Endodermal cell (in vitro differentiated cells): ENCODE results near the gene NUB1. TPM values are rescaled to one million over a fixed set of nuclear protein-coding genes. Genes with fewer than 3 reads are reported as not detected.

Experiments used
- DNase-seq: peaks from one replicate; pipeline ENCODE4 v3.0.0-alpha.2; 2017
- H3K27ac ChIP-seq: 2 replicates; pipeline ENCODE4 v1.5.1; 2013; ENCODE audit warnings: mild to moderate bottlenecking, low read depth, low read length, moderate library complexity
- H3K27me3 ChIP-seq: 2 replicates; pipeline ENCODE4 v1.6.1; 2013; ENCODE audit warnings: mild to moderate bottlenecking, low read length, moderate library complexity; ENCODE audit not compliant: insufficient read depth, control insufficient read depth, poor library complexity, severe bottlenecking
- H3K36me3 ChIP-seq: 2 replicates; pipeline ENCODE4 v1.7.0; 2013; ENCODE audit warnings: mild to moderate bottlenecking, low read length, moderate library complexity; ENCODE audit not compliant: control insufficient read depth, insufficient read depth
- H3K4me1 ChIP-seq: one replicate; pipeline ENCODE4 v1.7.0; 2013; ENCODE audit warnings: low read length; ENCODE audit not compliant: control insufficient read depth, insufficient read depth
- H3K4me3 ChIP-seq: 2 replicates; pipeline ENCODE4 v1.5.1; 2013; ENCODE audit warnings: mild to moderate bottlenecking, low read length, moderate library complexity
- H3K9ac ChIP-seq: 2 replicates; pipeline ENCODE4 v1.6.1; 2013; ENCODE audit warnings: mild to moderate bottlenecking, low read length, moderate library complexity; ENCODE audit not compliant: poor library complexity, severe bottlenecking; ENCODE audit errors: extremely low read depth
- H3K9me3 ChIP-seq: 2 replicates; pipeline ENCODE4 v1.6.1; 2013; ENCODE audit warnings: mild to moderate bottlenecking, low read length, moderate library complexity; ENCODE audit not compliant: control insufficient read depth
- H3K27ac Mint-ChIP-seq: 2 replicates; pipeline ENCODE4 v1.8.0; 2020; ENCODE audit warnings: mixed read lengths
- H3K27me3 Mint-ChIP-seq: 2 replicates; pipeline ENCODE4 v1.8.0; 2021; ENCODE audit warnings: mild to moderate bottlenecking, mixed read lengths; ENCODE audit not compliant: insufficient read depth
- H3K36me3 Mint-ChIP-seq: 2 replicates; pipeline ENCODE4 v1.8.0; 2020; ENCODE audit warnings: low read depth, mixed read lengths
- H3K4me1 Mint-ChIP-seq: 2 replicates; pipeline ENCODE4 v1.8.0; 2020; ENCODE audit warnings: mixed read lengths
- H3K4me3 Mint-ChIP-seq: 2 replicates; pipeline ENCODE4 v1.8.0; 2020; ENCODE audit warnings: mild to moderate bottlenecking, moderate library complexity, mixed read lengths
- H3K9me3 Mint-ChIP-seq: 2 replicates; pipeline ENCODE4 v1.8.0; 2020; ENCODE audit warnings: mild to moderate bottlenecking, mixed read lengths
- CTCF ChIP-seq: fragments of 200-600 bp; sonication (generic); conservative IDR thresholded peaks from 2 replicates; pipeline ENCODE4 v1.5.0; 2021; ENCODE audit warnings: antibody characterized with exemption, mild to moderate bottlenecking
- WGBS, 2 experiments: methylation state at CpG; one replicate each; pipeline versions ENCODE4 v1.1.5 to v1.1.7; 2013; ENCODE audit warnings: missing lambda C conversion rate in 2 of 2, mixed read lengths in 1 of 2; ENCODE audit not compliant: insufficient coverage in 1 of 2, insufficient read length in 1 of 2; 5-methylcytosine and 5-hydroxymethylcytosine counted together
- total RNA-seq, 2 donors: library from RNA; stranded (reverse); fragmentation: NEBNext Ultra II Directional in 1 of 2; extraction: Animal tissue kit (Norgen Biotek cat#: 25700) in 1 of 2; gene quantifications; 2 replicates in 1 of 2; 3 replicates in 1 of 2; pipeline ENCODE4 v1.2.1, GENCODE V29; 2021

The NUB1 gene
- total RNA-seq, 2 donors from 2014 or later, result 50.2 to 64.7 TPM

GRCh38 chr7:151345576-151346469 is 4.2 kb downstream of the NUB1 start:
- H3K9me3 ChIP-seq, result no peaks in the 10 kb centered on the region
- H3K27me3 Mint-ChIP-seq, result no peaks in the 10 kb centered on the region
- no peak overlapping the region for H3K4me3 Mint-ChIP-seq
- no peaks in the 10 kb centered on the region for H3K9me3 Mint-ChIP-seq
- no peak overlapping the region for H3K4me3 ChIP-seq
- peaks cover 36% of the 10 kb centered on the region for H3K36me3 Mint-ChIP-seq
- peaks cover 51% of the 10 kb centered on the region for H3K36me3 ChIP-seq
- H3K27me3 ChIP-seq, result no peaks in the 10 kb centered on the region
- H3K9ac ChIP-seq, result no peak overlapping the region
- no peak overlapping the region for H3K27ac ChIP-seq
- H3K27ac Mint-ChIP-seq, result no peak overlapping the region
- no peak for TF ChIP-seq CTCF
- WGBS, 2 experiments, result 96 to 100% methylated on average over 1 of the region's 2 CpGs
- H3K4me1 Mint-ChIP-seq, result peaks cover 2% of the 10 kb centered on the region
- DNase-seq, result no peak
- no peaks in the 10 kb centered on the region for H3K4me1 ChIP-seq

GRCh38 chr7:151346470-151346769 is 4.8 kb downstream of the NUB1 start:
- H3K9me3 Mint-ChIP-seq, result no peaks in the 10 kb centered on the region
- Histone ChIP-seq H3K27ac (no peak overlapping the region), H3K9ac (no peak overlapping the region), H3K9me3 (no peaks in the 10 kb centered on the region), H3K4me1 (no peaks in the 10 kb centered on the region), H3K27me3 (no peaks in the 10 kb centered on the region), H3K36me3 (peaks cover 57% of the 10 kb centered on the region), H3K4me3 (no peak overlapping the region)
- no peak for DNase-seq
- no peak for TF ChIP-seq CTCF
- H3K4me1 Mint-ChIP-seq, result peaks cover 2% of the 10 kb centered on the region
- no peak overlapping the region for H3K4me3 Mint-ChIP-seq
- H3K36me3 Mint-ChIP-seq, result peaks cover 42% of the 10 kb centered on the region
- no peak overlapping the region for H3K27ac Mint-ChIP-seq
- H3K27me3 Mint-ChIP-seq, result no peaks in the 10 kb centered on the region
- WGBS, 2 experiments, result 91 to 100% methylated on average over 1 to 2 of the region's 2 CpGs

DNA sequence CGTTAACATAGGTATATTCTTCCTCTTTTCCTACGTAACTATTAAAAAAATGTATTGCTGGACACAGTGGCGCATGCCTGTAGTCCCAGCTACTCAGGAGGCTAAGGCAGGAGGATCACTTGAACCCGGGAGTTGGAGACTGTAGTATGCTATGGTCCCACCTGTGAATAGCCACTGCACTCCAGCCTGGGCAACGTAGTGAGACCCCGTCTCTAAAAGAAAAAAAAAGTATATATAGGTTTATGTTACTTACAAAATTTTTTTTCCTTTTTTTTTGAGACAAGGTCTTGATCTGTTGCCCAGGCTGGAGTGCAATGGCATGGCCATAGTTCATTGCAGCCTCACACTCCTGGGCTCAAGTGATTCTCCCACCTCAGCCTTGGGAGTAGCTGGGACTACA is 5.6 kb downstream of the NUB1 start:
- Mint-ChIP-seq H3K27me3 (no peaks in the 10 kb centered on the region), H3K36me3 (peaks cover 50% of the 10 kb centered on the region)

More for the DNA sequence above, 5.6 kb downstream of the NUB1 start:
- Mint-ChIP-seq H3K4me1 (peaks cover 1% of the 10 kb centered on the region), H3K27ac (no peak overlapping the region), H3K9me3 (no peaks in the 10 kb centered on the region), H3K4me3 (no peak overlapping the region)
- Histone ChIP-seq H3K9me3 (no peaks in the 10 kb centered on the region), H3K36me3 (peaks cover 64% of the 10 kb centered on the region), H3K27ac (no peak overlapping the region), H3K9ac (no peak overlapping the region), H3K27me3 (no peaks in the 10 kb centered on the region), H3K4me3 (no peak overlapping the region), H3K4me1 (no peaks in the 10 kb centered on the region)
- no peak for DNase-seq
- 94 to 98% methylated on average over 2 to 5 of the region's 6 CpGs for WGBS, 2 experiments
- no peak for TF ChIP-seq CTCF
